VCaP (cell line): ENCODE results near the gene SNTG2.
"Not testable (repeated sequence)": the region's sequence is repeated elsewhere in the genome, so short reads cannot be mapped to it uniquely, and the experiment has no call there.

ENCODE experiments used
- H3K27ac ChIP-seq: fragments of 450-650 bp; 2 replicates; pipeline ENCODE4 v1.5.1; 2017
- CTCF ChIP-seq: fragments of 450-650 bp; conservative IDR thresholded peaks from 2 replicates; pipeline ENCODE4 v1.5.1; 2017; ENCODE audit warnings: mild to moderate bottlenecking, moderate library complexity

SNTG2 gene

DNA sequence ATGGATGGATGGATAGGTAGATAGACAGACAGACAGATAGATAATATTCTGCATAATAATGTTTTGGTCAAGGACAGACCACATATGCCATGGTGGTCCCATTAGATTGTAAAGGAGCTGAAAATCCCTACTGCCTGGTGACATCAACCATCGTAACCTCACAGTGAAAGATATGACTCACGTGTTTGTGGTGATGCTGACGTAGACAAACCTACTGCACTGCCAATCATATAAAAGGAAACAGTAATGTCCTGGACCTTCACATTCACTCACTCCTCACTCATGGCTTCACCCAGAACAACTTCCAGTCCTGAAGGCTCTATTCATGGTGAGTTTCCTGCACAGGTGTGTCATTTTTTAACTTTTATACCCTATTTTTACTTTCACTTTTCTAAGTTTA lies 259.7 kb downstream of the SNTG2 start:
- no peak for TF ChIP-seq CTCF
- H3K27ac ChIP-seq: no peak overlapping the region

DNA sequence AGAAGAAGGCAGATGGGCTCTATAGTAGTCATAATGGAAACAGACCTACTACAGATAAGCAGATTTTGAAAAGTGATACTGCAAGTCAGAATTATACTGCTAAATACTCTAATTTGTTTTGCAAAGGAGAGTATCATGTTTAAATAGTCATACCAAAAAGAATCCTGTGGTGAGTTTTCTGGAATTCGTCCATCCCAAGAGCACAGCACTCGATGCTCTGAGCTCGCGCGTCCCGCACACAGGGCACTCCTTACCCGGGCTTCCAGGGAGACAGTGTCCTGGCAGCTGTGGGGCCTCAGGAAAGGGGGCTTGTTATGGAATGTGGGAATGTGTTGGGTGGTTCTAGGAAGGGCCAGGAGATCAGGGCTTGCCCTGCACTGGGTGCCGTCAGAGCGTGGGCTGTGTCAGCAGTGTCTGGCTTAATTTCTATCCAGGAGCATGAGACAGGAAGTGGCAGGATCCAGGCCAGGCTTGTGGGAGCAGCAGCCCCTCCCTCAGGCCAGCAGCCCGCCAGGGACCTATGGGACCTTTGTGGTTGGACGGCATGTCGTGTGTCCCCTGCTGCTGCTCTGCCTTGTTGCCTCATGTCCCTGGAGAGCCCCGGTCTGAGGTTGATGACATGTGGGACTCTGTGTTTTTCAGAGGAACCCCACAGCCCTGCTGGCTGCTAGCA lies 269.4 kb downstream of the SNTG2 start:
- no peak overlapping the region for H3K27ac ChIP-seq
- no peak for TF ChIP-seq CTCF

- no peak overlapping the region for H3K27ac ChIP-seq
- TF ChIP-seq CTCF: no peak
These were observed 271.4 kb downstream of the SNTG2 start for GRCh38 chr2:1222056-1222455.

GRCh38 chr2:1223791-1224190 lies 273.1 kb downstream of the SNTG2 start:
- no peak for TF ChIP-seq CTCF
- no peak overlapping the region for H3K27ac ChIP-seq

DNA sequence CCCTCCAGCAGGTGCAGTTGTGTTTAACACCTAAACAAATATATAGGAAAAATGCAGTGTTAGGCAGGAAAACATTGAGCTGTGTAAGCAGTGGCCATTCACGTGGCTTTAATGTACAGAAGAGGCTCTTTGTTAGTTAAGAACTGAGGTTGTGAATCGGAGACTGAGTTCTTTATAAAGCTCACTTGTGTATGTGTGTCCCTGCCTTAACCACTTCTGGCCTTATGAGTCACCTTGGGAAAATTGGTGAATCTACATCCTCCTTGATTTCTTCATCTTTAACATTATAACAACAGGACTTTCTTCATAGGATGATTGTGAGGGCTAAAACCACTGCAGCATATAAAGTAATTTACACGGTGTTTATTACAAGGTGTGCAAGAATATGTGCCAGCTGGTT lies 274.3 kb downstream of the SNTG2 start:
- TF ChIP-seq CTCF: no peak
- peak overlapping the region; percentile 27; the same call in 1 of the 2 replicates for H3K27ac ChIP-seq

DNA sequence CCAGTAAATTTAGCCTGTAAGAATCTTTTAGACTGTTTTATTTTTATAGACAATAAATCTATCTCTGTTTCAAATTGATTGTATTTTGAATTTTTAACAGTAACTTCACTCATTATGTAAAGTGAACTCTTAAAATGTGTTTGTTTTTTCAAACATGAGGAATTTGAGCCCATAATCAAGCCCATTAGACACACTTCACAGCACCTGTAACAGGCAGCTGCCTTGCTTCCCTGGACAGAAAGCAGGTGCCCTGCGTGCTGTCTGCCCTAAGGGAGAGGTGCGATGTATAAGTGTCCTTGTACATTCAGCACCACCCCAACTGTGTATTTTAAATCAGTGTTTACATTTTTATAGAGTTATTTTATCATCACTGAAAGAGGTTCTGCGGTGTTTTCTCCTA lies 276.1 kb downstream of the SNTG2 start:
- no peak for TF ChIP-seq CTCF
- no peak overlapping the region for H3K27ac ChIP-seq

GRCh38 chr2:1227274-1227900 lies 276.7 kb downstream of the SNTG2 start:
- no peak for TF ChIP-seq CTCF
- no peak overlapping the region for H3K27ac ChIP-seq

DNA sequence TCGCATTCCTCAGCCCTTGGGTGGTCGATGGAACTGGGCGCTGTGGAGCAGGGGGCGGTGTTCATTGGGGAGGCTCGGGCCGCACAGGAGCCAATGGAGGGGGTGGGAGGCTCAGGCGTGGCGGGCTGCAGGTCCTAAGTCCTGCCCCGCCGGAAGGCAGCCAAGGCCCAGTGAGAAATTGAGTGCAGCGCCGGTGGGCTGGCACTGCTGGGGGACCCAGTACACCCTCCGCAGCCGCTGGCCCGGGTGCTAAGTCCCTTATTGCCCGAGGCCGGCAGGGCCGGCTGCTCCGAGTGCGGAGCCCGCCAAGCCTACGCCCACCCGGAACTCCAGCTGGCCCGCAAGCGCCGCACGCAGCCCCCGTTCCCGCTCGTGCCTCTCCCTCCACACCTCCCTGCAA lies 278.9 kb downstream of the SNTG2 start:
- H3K27ac ChIP-seq: not testable (repeated sequence)
